Lung (tissue), 12 donors: Measurements from ENCODE around the gene RNF141. TPM values are rescaled to one million over a fixed set of nuclear protein-coding genes. Genes with fewer than 3 reads are reported as not detected.
A peak's percentile ranks its signal among the peaks of the same experiment; 100 is the strongest.

Experiments used
- ATAC-seq: fragments of 200-7000 bp; cut with Tn5 transposase; one replicate; pipeline ENCODE4 v1.9.1; 2020; ENCODE audit warnings: moderate number of reproducible peaks; ENCODE audit not compliant: insufficient read depth, low FRiP score
- DNase-seq, 3 donors: peaks; one replicate each; pipeline ENCODE4 v3.0.0-alpha.2; 2013 to 2017
- H3K27ac ChIP-seq, 2 donors: one replicate each; pipeline ENCODE4 v1.5.1; 2013; ENCODE audit warnings: mild to moderate bottlenecking in 2 of 2, moderate library complexity in 2 of 2, control low read depth in 1 of 2, inconsistent platforms in 1 of 2, low read depth in 1 of 2, low read length in 1 of 2
- H3K27me3 ChIP-seq, 3 donors: one replicate each; pipeline ENCODE4 v1.5.1; 2013; ENCODE audit warnings: low read length in 2 of 3; ENCODE audit not compliant: control insufficient read depth in 3 of 3, insufficient read depth in 3 of 3
- H3K36me3 ChIP-seq, 4 donors: one replicate each; pipeline ENCODE4 v1.5.1; 2013; ENCODE audit warnings: low read length in 4 of 4, mild to moderate bottlenecking in 1 of 4, moderate library complexity in 1 of 4; ENCODE audit not compliant: control insufficient read depth in 4 of 4, insufficient read depth in 4 of 4
- H3K4me1 ChIP-seq, 5 donors: one replicate each; pipeline ENCODE4 v1.5.1; 2013; ENCODE audit warnings: low read length in 5 of 5, mild to moderate bottlenecking in 2 of 5, moderate library complexity in 1 of 5; ENCODE audit not compliant: control insufficient read depth in 5 of 5, insufficient read depth in 5 of 5
- H3K4me3 ChIP-seq: one replicate; pipeline ENCODE4 v1.5.1; 2013; ENCODE audit warnings: mild to moderate bottlenecking, control low read depth, moderate library complexity
- H3K9ac ChIP-seq, 2 donors: one replicate each; pipeline ENCODE4 v1.5.1; 2013; ENCODE audit warnings: low read length in 2 of 2, control low read depth in 1 of 2; ENCODE audit not compliant: insufficient read depth in 1 of 2
- H3K9me3 ChIP-seq, 4 donors: one replicate each; pipeline ENCODE4 v1.5.1; 2013; ENCODE audit warnings: low read length in 3 of 4, mild to moderate bottlenecking in 1 of 4, moderate library complexity in 1 of 4; ENCODE audit not compliant: control insufficient read depth in 4 of 4, insufficient read depth in 3 of 4
- whole genome bisulfite sequencing, 2 donors: extraction: QIAGEN DNeasy Blood & Tissue Kit; methylation state at CpG; one replicate each; pipeline ENCODE4 v1.1.7; 2013; 5-methylcytosine and 5-hydroxymethylcytosine counted together
- polyA plus RNA-seq, 2 donors: library from polyadenylated mRNA; stranded (reverse); fragments of 200-250 nt; gene quantifications; one replicate each; pipeline ENCODE4 v1.2.1, GENCODE V29; 2013
- total RNA-seq, 2 donors: library from RNA; depleted of rRNA in 1 of 2; stranded (reverse); fragments of >200 nt in 1 of 2; gene quantifications; one replicate each; pipeline ENCODE4 v1.2.1, GENCODE V29; 2014 to 2021
- TF ChIP-seq, protein P1 (sequence below): IDR thresholded peaks from 2 replicates; pipeline ENCODE4 v1.5.1; 2012; ENCODE audit warnings: mild to moderate bottlenecking; ENCODE audit errors: control extremely low read depth, extremely low read depth
- donor health status: control.
- donor health status: control.
- donor health status: Bipolar disorder and iron deficiency.
- donor health status: healthy.
- donor health status: DM: yes; HTN: yes; CAD: no.

RNF141 gene
- total and polyA plus RNA-seq, 4 donors, result 14.8 to 63.8 (median 33.4) TPM

DNA sequence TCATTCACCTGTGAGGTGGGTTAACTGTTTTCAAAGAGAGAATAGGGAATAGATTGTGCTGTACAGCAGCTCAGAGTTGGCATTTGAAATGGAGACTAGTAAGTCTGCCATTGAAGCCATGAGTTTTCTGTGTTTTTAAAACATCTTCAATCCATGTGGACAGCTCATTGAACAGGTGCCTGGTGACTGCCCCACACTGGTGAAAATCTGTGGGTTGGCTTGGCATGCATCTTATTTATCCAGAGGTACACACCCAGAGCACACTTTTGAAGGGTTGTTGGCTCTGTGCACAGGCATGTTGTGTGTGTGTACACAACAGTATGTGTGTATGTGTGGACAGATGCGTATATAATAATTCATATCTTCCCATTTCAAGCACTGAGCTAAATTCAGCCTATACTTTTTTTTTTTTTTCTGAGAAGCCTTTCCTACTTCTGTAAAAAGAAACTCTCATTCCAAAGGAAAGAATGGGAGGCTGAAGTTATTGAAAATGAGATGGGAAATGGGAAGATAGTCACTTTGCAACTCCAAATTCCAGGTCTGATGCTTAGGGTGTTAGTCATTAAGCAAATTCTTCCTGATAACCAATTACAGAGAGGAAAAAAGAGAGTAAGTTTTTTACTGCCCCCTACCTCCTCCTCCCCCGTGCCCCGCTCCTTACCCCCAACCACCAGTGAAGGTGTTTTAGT, 34.5 kb upstream of the RNF141 start:
- H3K9me3 ChIP-seq, result no peaks in the 10 kb centered on the region
- no peak overlapping the region for H3K27ac ChIP-seq
- H3K9ac ChIP-seq, result no peak overlapping the region
- H3K4me3 ChIP-seq, result no peak overlapping the region
- no peaks in the 10 kb centered on the region for H3K27me3 ChIP-seq
- DNase-seq, result no peak
- TF ChIP-seq, protein P1, sequence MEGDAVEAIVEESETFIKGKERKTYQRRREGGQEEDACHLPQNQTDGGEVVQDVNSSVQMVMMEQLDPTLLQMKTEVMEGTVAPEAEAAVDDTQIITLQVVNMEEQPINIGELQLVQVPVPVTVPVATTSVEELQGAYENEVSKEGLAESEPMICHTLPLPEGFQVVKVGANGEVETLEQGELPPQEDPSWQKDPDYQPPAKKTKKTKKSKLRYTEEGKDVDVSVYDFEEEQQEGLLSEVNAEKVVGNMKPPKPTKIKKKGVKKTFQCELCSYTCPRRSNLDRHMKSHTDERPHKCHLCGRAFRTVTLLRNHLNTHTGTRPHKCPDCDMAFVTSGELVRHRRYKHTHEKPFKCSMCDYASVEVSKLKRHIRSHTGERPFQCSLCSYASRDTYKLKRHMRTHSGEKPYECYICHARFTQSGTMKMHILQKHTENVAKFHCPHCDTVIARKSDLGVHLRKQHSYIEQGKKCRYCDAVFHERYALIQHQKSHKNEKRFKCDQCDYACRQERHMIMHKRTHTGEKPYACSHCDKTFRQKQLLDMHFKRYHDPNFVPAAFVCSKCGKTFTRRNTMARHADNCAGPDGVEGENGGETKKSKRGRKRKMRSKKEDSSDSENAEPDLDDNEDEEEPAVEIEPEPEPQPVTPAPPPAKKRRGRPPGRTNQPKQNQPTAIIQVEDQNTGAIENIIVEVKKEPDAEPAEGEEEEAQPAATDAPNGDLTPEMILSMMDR, result no peak
- peaks cover 0 to 14% (median 0%) of the 10 kb centered on the region in 5 donors for H3K4me1 ChIP-seq
- no peak for ATAC-seq
- H3K36me3 ChIP-seq, result peaks cover 0 to 7% (median 4%) of the 10 kb centered on the region in 4 donors
- 95 to 97% methylated on average over 3 of the region's 3 CpGs for WGBS, 2 donors

DNA sequence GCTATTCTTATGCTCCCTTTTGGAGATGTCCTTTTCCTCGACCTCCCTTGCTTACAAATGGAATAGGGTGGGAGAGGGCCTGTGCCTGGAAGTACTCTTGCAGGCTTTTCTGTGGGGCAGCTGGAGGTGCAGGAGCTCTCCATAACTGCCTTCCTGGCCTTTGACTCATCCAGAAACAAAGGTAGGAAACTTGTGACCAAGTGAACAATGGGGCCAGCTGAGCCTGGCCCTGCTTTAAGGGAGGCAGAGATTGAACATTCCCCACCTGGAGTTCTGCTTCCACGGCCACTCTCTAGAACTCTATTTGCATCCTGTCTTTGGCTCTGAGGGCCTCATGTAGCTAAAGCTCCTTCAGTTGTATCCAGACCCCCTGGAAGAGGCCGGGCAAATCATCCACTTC, 32.6 kb upstream of the RNF141 start:
- H3K27ac ChIP-seq, result peak overlapping the region in 1 of 2 donors; percentile 14
- WGBS, 2 donors, result 86 to 92% methylated on average over 3 of the region's 3 CpGs
- H3K9me3 ChIP-seq, result no peaks in the 10 kb centered on the region
- peaks cover 0 to 4% (median 4%) of the 10 kb centered on the region in 4 donors for H3K36me3 ChIP-seq
- H3K4me1 ChIP-seq, result peaks cover 0 to 16% (median 0%) of the 10 kb centered on the region in 5 donors
- no peak for ATAC-seq
- TF ChIP-seq, protein P1, result no peak
- no peak overlapping the region for H3K9ac ChIP-seq
- no peak overlapping the region for H3K4me3 ChIP-seq
- H3K27me3 ChIP-seq, result no peaks in the 10 kb centered on the region
- no peak for DNase-seq

DNA sequence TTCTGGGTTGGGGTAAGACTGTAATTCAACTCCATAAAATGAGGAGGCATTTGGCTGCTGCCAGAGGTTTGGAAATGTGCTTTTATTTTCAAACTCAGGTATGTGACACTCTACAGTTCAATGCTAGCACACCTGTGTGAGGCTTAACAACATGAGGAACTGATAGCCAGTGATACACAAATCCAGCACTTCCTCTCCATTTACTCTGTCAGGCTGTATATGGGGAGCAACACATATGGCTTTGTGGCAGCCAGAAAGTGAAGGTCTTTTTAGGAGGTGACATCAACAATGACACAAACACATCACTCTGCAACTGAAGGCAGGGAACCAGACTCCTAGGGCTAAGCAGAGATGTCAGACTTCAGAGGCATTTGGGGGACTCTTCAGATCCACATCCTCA, 32.0 kb upstream of the RNF141 start:
- ATAC-seq (no peak), DNase-seq (no peak)
- peaks cover 0 to 4% (median 4%) of the 10 kb centered on the region in 4 donors for H3K36me3 ChIP-seq
- TF ChIP-seq, protein P1, result no peak
- peaks cover 0 to 16% (median 0%) of the 10 kb centered on the region in 5 donors for H3K4me1 ChIP-seq
- peak overlapping the region in 1 of 2 donors; percentile 14 for H3K27ac ChIP-seq
- no peaks in the 10 kb centered on the region for H3K9me3 ChIP-seq
- H3K27me3 ChIP-seq, result no peaks in the 10 kb centered on the region
- H3K9ac ChIP-seq, result no peak overlapping the region
- no peak overlapping the region for H3K4me3 ChIP-seq
